NCI-H748 treated with DMSO at 0.1 percent for 48 hours (cell line): ENCODE results near the gene P2RX6.
"Not testable (repeated sequence)": the region's sequence is repeated elsewhere in the genome, so short reads cannot be mapped to it uniquely, and the experiment has no call there.

Source experiments
- DNase-seq: peaks from one replicate; lab custom pipeline; 2025; lab: John Stamatoyannopoulos, UW

Gene P2RX6

GRCh38 chr22:20994128-20994901, 20.6 kb upstream of the P2RX6 start:
- DNase-seq, result no peak

- DNase-seq, result no peak
These were observed 20.1 kb upstream of the P2RX6 start for GRCh38 chr22:20994902-20995241.

DNA sequence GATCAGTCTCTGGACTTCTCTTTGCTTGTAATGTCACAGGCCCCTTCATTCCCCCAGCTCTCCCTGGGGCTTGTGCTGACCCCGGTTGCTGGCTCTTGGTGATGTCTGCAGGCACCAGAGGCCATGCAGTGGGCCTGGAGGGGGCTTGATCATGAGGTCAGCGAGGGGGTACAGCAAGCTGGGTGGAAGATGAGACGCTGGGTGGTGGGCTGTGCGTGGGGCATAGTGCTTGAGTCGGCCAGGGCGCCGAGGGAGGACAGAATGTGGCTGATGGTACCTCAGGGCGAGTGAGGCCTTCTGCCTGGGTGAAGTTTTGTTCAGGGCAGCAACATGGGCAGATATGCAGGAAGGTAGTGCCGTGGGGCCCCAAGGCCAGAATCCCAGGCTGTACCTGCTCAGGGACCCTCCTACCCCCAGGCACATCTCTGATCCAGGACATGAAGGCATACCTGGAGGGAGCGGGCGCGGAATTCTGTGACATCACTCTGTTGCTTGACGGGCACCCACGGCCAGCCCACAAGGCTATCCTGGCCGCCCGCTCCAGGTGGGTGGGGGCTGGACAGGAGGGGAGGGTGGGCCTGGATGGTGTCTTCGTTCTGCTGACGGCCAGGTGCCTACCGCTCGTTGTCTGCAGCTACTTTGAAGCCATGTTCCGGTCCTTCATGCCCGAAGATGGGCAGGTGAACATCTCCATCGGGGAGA, 19.5 kb upstream of the P2RX6 start:
- DNase-seq, result no peak

DNA sequence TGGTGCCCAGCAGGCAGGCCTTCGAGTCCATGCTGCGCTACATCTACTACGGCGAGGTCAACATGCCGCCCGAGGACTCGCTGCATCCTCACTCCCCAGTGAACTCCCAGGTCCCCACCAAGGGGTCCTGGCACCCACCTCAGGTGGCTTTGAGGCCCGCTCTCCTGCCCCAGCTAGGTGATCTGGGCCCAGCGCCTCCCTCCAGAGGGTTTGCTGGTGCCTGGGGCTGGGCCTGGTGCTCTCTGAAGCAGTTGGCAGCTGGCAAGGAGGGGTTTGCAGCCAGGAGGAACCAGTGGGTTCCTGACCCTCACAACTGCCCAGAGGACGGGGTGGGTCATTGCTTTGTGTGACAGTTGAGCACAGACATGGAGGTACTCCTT, 18.9 kb upstream of the P2RX6 start:
- DNase-seq, result no peak

- no peak for DNase-seq
These were observed 18.1 kb upstream of the P2RX6 start for GRCh38 chr22:20996598-20997535.

DNA sequence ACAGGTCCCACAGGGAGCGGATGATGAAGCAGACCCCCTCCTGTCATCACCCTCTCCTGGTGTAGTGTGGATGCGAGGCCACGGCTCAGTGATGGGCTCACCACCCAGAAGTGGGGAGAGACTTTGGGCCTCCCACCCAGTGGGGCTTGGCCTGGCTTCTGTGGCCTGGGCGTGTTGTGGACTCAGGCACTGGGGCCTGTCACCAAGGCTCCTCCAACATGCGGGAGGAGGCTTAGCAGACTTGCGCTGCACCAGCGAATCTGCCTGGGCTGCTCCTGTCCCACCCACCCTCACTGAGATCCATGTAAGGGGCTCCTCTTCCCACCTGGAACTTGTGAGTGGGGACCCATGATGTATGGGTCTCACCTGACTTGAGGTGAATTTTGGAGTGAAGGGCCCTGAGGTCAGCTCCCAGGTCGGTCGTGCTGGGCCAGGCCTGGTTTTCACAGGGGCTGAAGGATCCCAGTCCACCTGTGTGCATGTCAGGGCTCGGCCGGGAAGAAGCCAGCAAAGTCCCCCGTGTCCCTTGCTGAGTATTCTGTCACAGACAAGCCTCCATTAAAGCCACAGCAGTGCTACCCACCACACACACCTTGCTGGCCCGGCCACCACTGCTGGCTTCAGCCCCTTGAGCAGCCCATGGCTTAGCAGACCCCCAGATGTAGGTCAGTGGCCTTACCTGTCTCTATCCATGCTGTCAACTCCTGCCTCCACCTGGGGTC, 17.3 kb upstream of the P2RX6 start:
- no peak for DNase-seq

DNA sequence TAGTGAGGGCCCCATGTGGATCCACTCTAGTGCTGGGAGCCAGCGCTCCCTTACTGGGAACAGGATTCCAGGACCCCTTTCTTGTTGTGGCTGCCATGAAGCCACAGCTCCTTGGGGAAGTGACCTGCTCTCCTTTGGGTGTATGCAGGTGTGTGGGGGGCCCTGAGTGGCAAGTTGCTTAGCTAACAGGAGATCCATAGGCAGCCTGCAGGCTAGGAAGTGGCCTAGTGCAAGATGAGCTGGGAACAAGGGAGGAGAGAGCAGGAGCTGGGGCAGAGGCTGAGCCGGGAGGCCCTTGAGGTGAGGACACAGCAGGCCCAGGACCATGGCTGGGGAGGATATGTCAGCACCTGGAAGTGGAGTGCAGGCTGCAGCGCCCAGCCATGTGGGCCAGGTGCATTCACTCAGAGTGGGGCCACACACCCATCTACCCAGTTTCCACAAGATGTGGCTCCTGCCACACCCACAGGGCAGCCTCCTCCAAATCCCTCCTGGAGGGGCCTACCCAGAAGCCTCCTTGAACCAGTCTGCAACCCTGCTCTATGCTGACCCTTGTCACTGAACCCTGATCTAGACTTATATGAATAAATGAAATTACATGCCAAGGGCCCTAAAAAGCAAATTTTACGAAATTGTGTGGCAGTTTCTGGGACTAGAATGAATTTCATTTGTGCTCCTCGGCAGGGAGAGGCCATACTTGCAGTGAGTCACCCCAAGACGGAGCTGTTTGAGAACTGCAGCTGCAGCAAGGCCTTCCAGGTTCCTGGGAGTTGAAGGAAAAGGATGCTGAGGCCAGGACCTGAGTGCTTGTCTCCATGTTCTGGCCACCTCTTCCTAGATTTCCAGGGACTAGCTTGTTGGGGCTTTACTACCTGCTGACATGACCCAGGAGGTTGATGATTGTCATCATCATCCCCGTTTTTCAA, 16.3 kb upstream of the P2RX6 start:
- no peak for DNase-seq

GRCh38 chr22:20999350-21000206, 15.4 kb upstream of the P2RX6 start:
- DNase-seq, result no peak

- DNase-seq, result no peak
These were observed 14.6 kb upstream of the P2RX6 start for GRCh38 chr22:21000207-21000986.

DNA sequence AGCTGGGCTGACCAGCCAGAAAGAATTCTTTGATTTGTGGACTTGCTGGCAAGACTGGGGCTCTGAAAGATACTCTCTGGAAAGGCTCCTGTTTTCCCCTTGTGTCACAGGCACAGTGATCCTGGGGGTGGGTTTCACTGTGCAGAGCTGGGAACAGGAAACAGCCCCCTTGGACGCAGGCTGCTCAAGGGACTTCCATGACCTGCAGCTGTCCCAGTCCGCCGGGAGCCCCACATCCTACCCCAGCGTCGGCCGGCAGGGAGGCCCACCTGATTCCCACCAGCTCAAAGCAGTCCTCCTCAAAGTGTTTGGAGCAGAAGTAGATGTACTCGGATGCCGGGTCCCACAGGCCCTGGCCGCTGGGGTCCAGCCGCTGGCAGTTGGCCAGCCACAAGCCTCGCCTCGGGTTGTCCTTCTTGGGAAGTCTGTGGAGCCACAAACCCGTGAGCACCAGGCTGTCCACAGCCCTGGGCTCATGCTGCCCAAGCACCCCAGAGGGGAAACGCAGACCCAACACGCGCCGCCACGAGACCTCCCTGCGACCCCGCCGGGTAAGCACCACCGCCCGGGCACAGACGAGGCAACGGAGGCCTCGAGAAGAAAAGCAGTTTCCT, 13.9 kb upstream of the P2RX6 start:
- no peak for DNase-seq

DNA sequence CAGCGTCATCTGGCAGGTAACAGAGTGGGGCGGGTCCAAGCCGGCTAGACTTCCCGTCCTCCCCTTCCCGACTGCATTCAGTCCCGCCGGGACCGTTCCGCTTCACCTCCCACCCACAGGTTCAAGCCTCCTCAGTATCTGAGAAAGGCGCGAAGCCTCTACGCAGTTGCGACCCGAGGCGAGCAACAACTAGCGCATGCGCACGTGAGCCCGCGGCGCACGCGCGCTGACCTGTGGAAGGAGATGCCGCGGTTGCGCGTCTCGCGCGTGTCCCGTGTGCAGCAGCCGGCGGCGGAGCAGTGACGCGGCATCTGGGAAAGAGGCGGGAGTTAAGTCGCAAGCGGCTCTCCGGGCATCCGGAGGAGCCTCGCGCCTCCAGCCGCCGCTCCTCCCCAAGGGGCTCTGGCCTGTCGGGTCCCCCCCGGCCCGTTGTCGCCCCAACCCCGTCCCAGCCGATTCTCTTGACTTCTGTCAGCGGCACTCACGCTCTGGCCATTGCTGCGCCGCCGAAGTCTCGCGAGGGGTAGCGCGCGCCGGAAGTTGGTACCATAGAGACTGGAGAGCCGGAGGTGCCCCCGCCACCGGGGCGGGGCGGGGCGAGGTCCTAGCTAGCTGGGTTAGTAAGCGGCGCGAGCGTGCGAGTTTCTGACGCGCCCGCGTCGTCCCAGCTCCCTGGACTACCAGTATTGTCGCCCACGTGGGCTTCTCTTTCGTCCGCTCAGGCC, 13.2 kb upstream of the P2RX6 start, which contains the start of gene THAP7:
Gene THAP7 (minus strand): TSS at position 518 of the 725 bp plus-strand sequence. CDS start 207 bp downstream, at position 311.
- DNase-seq, result peak; percentile 80

DNA sequence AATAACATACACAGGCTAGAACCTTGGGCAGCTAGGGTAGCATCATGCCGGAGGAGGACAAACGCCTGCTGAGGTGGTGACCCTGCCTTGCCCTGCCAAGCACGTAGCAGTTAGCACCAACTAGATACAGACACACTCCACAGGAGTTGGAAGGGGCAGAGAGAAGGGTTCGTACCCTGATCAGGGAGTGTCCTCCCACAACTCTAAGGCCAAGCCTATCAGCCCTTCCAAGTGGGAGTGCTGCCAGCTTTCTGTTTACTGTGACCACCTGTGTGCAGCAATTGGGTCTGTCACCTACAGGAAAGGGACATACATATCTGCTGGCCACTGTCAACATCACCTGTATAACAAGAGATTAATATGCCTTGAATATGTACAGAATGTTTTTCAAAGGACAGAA, 11.2 kb upstream of the P2RX6 start:
- DNase-seq, result peak; percentile 0

DNA sequence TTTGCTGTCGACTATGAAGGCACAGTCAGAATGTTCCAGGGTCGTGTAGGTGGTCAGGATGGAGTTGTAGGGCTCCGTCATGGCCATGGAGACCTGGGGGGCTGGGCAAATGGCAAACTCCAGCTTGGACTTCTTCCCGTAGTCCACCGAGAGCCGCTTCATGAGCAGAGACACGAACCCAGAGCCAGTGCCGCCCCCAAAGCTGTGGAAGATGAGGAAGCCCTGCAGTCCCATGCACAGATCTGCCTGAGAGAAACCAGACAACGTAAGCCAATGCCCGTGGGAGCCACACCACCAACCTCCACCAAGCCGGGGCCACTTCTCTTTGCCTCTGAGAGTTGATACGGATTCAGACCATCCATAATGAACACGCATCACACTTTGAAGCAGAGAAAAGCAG, 5.8 kb upstream of the P2RX6 start:
- DNase-seq, result not testable (repeated sequence)

GRCh38 chr22:21009638-21010425, 5.1 kb upstream of the P2RX6 start:
- DNase-seq, result no peak

DNA sequence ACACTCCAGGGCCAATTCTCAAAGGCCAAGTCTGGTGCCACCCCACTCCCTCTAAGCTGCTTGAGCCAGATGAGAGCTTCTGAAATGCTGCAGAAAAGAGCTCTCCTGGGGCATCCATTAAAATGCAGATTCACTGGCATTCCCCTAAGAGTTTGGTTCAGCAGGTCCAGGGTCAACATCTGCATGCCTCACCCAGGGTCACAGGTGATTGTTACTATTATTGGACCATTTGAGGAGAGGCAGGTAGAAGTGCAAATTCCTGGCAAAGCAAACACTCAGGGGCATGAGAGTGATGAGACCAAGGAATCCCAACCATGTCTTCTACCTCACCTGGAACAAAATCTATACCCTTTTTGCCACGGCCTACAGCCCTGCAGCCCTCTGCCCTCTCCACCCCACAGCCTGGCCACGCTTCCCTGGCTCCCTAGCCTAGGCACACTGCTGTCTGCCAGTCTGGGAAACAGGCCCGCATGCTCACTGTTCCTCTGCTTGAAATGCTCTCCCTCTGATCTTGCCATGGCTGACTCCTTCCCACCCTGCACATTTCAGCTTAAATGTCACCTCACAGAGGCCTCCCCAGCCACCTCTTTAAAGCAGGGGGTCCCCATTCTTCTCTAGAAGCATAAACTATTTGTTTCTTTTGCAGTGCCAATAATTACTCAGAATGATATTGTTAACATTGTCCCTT, 4.4 kb upstream of the P2RX6 start:
- no peak for DNase-seq
